Osteocyte (in vitro differentiated cells): ENCODE measurements around the gene KIAA1755. TPM values are rescaled to one million over a fixed set of nuclear protein-coding genes. Genes with fewer than 3 reads are reported as not detected.

Experiments used
- DNase-seq: peaks from one replicate; pipeline ENCODE4 v3.0.0; 2021; ENCODE audit warnings: mixed read lengths; ENCODE audit not compliant: unreplicated experiment; ENCODE audit errors: extremely low spot score
- H3K27ac Mint-ChIP-seq: one replicate; pipeline ENCODE4 v1.8.0; 2021; ENCODE audit warnings: mild to moderate bottlenecking, mixed read lengths; ENCODE audit not compliant: unreplicated experiment
- H3K27me3 Mint-ChIP-seq: one replicate; pipeline ENCODE4 v1.8.0; 2021; ENCODE audit warnings: mixed read lengths; ENCODE audit not compliant: unreplicated experiment
- H3K36me3 Mint-ChIP-seq: one replicate; pipeline ENCODE4 v1.8.0; 2021; ENCODE audit warnings: mixed read lengths; ENCODE audit not compliant: unreplicated experiment
- H3K4me1 Mint-ChIP-seq: one replicate; pipeline ENCODE4 v1.8.0; 2021; ENCODE audit warnings: mixed read lengths; ENCODE audit not compliant: unreplicated experiment
- H3K4me3 Mint-ChIP-seq: one replicate; pipeline ENCODE4 v1.8.0; 2021; ENCODE audit warnings: mild to moderate bottlenecking, moderate library complexity, mixed read lengths; ENCODE audit not compliant: unreplicated experiment
- H3K9me3 Mint-ChIP-seq: one replicate; pipeline ENCODE4 v1.8.0; 2021; ENCODE audit warnings: mixed read lengths; ENCODE audit not compliant: unreplicated experiment
- CTCF ChIP-seq: fragments of 200-600 bp; sonication (generic); IDR thresholded peaks from 2 replicates; pipeline ENCODE4 v1.5.0; 2021; ENCODE audit warnings: antibody characterized with exemption, mild to moderate bottlenecking, moderate library complexity
- total RNA-seq: library from RNA; stranded (reverse); gene quantifications from 2 replicates; pipeline ENCODE4 v1.2.1, GENCODE V29; 2021

The KIAA1755 gene
- total RNA-seq, 1 donor from 2014 or later: 50.2 TPM

GRCh38 chr20:38269040-38269439 is 8.5 kb upstream of the KIAA1755 start:
- TF ChIP-seq CTCF: no peak
- Mint-ChIP-seq H3K4me3 (no peak overlapping the region), H3K27ac (peak overlapping the region; percentile 35), H3K27me3 (no peaks in the 10 kb centered on the region), H3K9me3 (peaks cover 23% of the 10 kb centered on the region), H3K36me3 (peaks cover 19% of the 10 kb centered on the region), H3K4me1 (peaks cover 56% of the 10 kb centered on the region)
- no peak for DNase-seq

- no peak for DNase-seq
- no peaks in the 10 kb centered on the region for H3K27me3 Mint-ChIP-seq
- no peak overlapping the region for H3K27ac Mint-ChIP-seq
- peaks cover 48% of the 10 kb centered on the region for H3K4me1 Mint-ChIP-seq
- no peak for TF ChIP-seq CTCF
- no peak overlapping the region for H3K4me3 Mint-ChIP-seq
- peaks cover 23% of the 10 kb centered on the region for H3K9me3 Mint-ChIP-seq
- H3K36me3 Mint-ChIP-seq: peaks cover 26% of the 10 kb centered on the region
These were observed 7.5 kb upstream of the KIAA1755 start for GRCh38 chr20:38267901-38268514.

- Mint-ChIP-seq H3K4me3 (no peak overlapping the region), H3K36me3 (peaks cover 28% of the 10 kb centered on the region), H3K27ac (no peak overlapping the region), H3K27me3 (no peaks in the 10 kb centered on the region), H3K4me1 (peaks cover 44% of the 10 kb centered on the region), H3K9me3 (peaks cover 23% of the 10 kb centered on the region)
- TF ChIP-seq CTCF: no peak
- no peak for DNase-seq
These were observed 6.8 kb upstream of the KIAA1755 start for GRCh38 chr20:38267296-38267695.

GRCh38 chr20:38266426-38266825 is 5.9 kb upstream of the KIAA1755 start:
- no peak overlapping the region for H3K27ac Mint-ChIP-seq
- no peak overlapping the region for H3K4me3 Mint-ChIP-seq
- DNase-seq: no peak
- no peaks in the 10 kb centered on the region for H3K27me3 Mint-ChIP-seq
- peaks cover 28% of the 10 kb centered on the region for H3K36me3 Mint-ChIP-seq
- no peak for TF ChIP-seq CTCF
- peaks cover 39% of the 10 kb centered on the region for H3K4me1 Mint-ChIP-seq
- H3K9me3 Mint-ChIP-seq: peaks cover 23% of the 10 kb centered on the region

- H3K4me3 Mint-ChIP-seq: no peak overlapping the region
- no peak for DNase-seq
- H3K27me3 Mint-ChIP-seq: no peaks in the 10 kb centered on the region
- no peak for TF ChIP-seq CTCF
- H3K36me3 Mint-ChIP-seq: peaks cover 28% of the 10 kb centered on the region
- peaks cover 23% of the 10 kb centered on the region for H3K9me3 Mint-ChIP-seq
- H3K27ac Mint-ChIP-seq: no peak overlapping the region
- H3K4me1 Mint-ChIP-seq: peaks cover 42% of the 10 kb centered on the region
These were observed 2.4 kb upstream of the KIAA1755 start for GRCh38 chr20:38262931-38263330.
